Stimulated activated CD4-positive, alpha-beta T cell treated with anti-CD3 and anti-CD28 coated beads, Interleukin-12 subunit alpha, Interleukin-12 subunit beta, amount 100 ng/mL, for 24 hours (primary cell): Measurements from ENCODE around the gene LZIC.

Experiments used
- DNase-seq, 2 experiments: peaks; one replicate each; pipeline ENCODE4 v3.0.0-alpha.2; 2020; ENCODE audit warnings: low read depth in 2 of 2

LZIC gene

GRCh38 chr1:9886092-9886742 lies 57.0 kb downstream of the LZIC start:
- no peak for DNase-seq

- no peak for DNase-seq
Measured at GRCh38 chr1:9884805-9885204, 58.4 kb downstream of the LZIC start.

- no peak for DNase-seq
Measured at GRCh38 chr1:9883585-9884449, 59.4 kb downstream of the LZIC start.

- no peak for DNase-seq
Measured at GRCh38 chr1:9882945-9883303, 60.3 kb downstream of the LZIC start.

GRCh38 chr1:9882296-9882944 lies 60.8 kb downstream of the LZIC start:
- no peak for DNase-seq

- no peak for DNase-seq
Measured at GRCh38 chr1:9881838-9882249, 61.3 kb downstream of the LZIC start.
